ENCODE measurements around the gene BNC2.

Gene BNC2

GRCh38 chr9:16519001-16519400 is 351.5 kb downstream of the BNC2 start:
- DNase-seq (ENCODE audit: low read depth in 2 of 2), result no peak
- H3K4me3 ChIP-seq (replicated peaks in 1 of 2; ENCODE audit: low read depth in 2 of 2, low read length in 2 of 2), result no peak overlapping the region
- TF ChIP-seq, protein P1, sequence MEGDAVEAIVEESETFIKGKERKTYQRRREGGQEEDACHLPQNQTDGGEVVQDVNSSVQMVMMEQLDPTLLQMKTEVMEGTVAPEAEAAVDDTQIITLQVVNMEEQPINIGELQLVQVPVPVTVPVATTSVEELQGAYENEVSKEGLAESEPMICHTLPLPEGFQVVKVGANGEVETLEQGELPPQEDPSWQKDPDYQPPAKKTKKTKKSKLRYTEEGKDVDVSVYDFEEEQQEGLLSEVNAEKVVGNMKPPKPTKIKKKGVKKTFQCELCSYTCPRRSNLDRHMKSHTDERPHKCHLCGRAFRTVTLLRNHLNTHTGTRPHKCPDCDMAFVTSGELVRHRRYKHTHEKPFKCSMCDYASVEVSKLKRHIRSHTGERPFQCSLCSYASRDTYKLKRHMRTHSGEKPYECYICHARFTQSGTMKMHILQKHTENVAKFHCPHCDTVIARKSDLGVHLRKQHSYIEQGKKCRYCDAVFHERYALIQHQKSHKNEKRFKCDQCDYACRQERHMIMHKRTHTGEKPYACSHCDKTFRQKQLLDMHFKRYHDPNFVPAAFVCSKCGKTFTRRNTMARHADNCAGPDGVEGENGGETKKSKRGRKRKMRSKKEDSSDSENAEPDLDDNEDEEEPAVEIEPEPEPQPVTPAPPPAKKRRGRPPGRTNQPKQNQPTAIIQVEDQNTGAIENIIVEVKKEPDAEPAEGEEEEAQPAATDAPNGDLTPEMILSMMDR (IDR thresholded peaks at IDR 0.05; ENCODE audit: low read depth, low read length), result no peak

- TF ChIP-seq, protein P1 (IDR thresholded peaks at IDR 0.05; ENCODE audit: low read depth, low read length), result no peak
- peak; percentile 44 to 75 for DNase-seq (ENCODE audit: low read depth in 2 of 2)
- H3K4me3 ChIP-seq (replicated peaks in 1 of 2; ENCODE audit: low read depth in 2 of 2, low read length in 2 of 2), result no peak overlapping the region
These were observed 353.6 kb downstream of the BNC2 start for GRCh38 chr9:16516891-16517290.

DNA sequence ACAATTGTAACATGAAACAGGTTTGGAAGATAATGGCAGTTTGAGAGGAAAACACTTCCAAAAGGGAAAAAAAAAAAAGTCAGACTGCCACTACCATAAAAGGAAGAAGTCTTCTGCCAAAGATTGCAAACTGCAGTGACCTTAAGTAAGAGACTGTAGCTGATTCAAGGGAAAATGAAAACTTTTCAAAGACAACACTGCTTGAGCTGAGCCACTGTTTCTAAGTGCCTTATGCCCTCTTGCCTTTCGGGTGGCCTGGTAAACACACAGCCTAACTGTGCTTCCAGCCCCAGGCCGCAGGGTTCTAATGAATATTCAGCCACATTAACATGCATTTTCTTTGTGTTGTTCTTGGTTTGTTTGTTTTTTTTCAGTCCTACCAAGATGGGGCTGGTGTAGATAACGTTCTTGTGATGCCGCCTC is 354.6 kb downstream of the BNC2 start:
- DNase-seq (ENCODE audit: low read depth in 2 of 2), result peak; percentile 82 to 88
- TF ChIP-seq, protein P1 (IDR thresholded peaks at IDR 0.05; ENCODE audit: low read depth, low read length), result no peak

GRCh38 chr9:16515207-16515606 is 355.3 kb downstream of the BNC2 start:
- peak in 1 of 2 donors; percentile 15 for DNase-seq (ENCODE audit: low read depth in 2 of 2)
- no peak overlapping the region for H3K4me3 ChIP-seq (replicated peaks in 1 of 2; ENCODE audit: low read depth in 2 of 2, low read length in 2 of 2)
- TF ChIP-seq, protein P1 (IDR thresholded peaks at IDR 0.05; ENCODE audit: low read depth, low read length), result no peak

More for the DNA sequence above, 354.6 kb downstream of the BNC2 start:
- H3K4me3 ChIP-seq (replicated peaks in 1 of 2; ENCODE audit: low read depth in 2 of 2, low read length in 2 of 2), result no peak overlapping the region

DNA sequence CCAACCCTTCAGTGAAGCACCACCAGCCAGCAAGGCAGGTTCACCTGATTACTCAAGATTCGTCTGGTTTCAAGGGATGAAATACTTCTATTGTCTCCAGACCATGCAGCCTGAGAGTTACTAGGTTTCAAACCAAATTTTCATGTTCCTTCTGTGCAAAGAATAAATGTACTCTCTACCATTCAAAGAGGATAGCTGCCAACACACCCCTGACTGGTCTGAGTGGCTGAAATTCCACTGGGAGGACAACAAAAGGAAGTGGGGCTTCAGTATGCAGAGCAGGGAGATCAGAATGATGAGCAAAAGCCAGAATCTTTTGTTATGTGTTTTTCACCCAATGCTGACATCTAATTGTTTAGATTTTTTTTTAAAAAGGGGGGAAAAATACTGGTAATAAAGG is 356.3 kb downstream of the BNC2 start:
- TF ChIP-seq, protein P1 (IDR thresholded peaks at IDR 0.05; ENCODE audit: low read depth, low read length), result no peak
- no peak for DNase-seq (ENCODE audit: low read depth in 2 of 2)
- H3K4me3 ChIP-seq (replicated peaks in 1 of 2; ENCODE audit: low read depth in 2 of 2, low read length in 2 of 2), result no peak overlapping the region

DNA sequence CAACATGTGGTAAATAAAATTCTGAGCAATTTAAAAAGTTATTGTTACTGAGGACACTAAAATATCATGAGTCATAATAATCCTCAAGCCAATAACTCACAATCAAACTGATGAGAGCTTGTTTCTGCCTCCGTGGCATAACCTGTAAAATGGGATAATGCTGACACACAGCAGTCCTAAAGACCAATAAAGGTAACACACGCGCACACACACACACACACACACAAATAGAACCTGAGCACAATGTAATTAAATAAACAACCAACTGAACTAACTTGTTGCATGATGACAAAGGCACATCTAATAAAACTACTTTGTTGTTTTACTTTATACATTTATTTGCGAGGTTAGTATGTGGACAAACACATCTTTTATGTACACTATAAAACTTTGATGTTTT is 358.2 kb downstream of the BNC2 start:
- no peak for DNase-seq (ENCODE audit: low read depth in 2 of 2)
- no peak overlapping the region for H3K4me3 ChIP-seq (replicated peaks in 1 of 2; ENCODE audit: low read depth in 2 of 2, low read length in 2 of 2)

More for the DNA sequence above, 358.2 kb downstream of the BNC2 start:
- TF ChIP-seq, protein P1 (IDR thresholded peaks at IDR 0.05; ENCODE audit: low read depth, low read length), result no peak
